Measurements from ENCODE around the gene CRACR2B. TPM values are rescaled to one million over a fixed set of nuclear protein-coding genes. Genes with fewer than 3 reads are reported as not detected.

Gene CRACR2B
- total and polyA plus RNA-seq, 2 of the 13 experiments (the other 11 are each of a cell fraction or from before 2014, with no cell fraction given): 14.9 to 21.0 TPM

DNA sequence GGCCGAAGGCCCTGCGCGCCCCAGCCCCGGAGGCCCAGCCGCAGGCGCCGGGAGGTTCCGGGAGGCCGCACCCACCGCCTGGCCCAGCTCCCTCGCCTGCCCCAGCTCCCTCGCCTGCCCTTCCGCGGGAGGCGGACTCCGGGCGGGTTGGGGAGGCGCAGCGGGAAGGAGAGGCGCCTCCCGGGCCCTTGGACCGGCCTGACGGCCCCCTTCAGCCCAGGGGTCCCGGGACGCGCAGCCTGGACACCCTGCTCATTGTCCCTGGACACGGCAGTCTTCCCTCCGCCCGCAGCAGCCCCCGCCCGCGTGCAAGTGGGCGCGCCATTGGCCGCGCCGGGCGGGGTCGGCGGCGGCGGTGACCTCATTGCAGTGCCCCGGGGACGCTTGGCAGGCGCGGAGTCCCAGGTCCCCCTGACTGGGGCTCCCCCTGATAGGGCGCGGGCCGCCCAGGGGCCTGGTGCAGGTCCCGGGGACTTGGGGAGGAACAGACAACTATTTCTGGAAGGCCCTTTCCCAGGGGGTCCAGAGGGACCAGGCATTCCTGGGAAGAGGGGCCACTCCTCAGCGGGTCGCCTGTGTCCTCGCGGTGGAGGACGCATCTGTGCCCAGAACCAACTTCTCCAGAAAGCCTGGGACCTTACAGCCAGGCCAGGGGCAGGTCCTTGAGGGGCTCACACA is 5.5 kb downstream of the CRACR2B start (continued):
- TF ChIP-seq ZBED4 (CRISPR knock-in tag; IDR thresholded peaks at IDR 0.05; ENCODE audit: borderline replicate concordance): no peak
- TF ChIP-seq SMAD1 (CRISPR knock-in tag; IDR thresholded peaks at IDR 0.05; ENCODE audit: borderline replicate concordance, low read depth): no peak
- no peak for TF ChIP-seq ZNF839 (CRISPR knock-in tag; IDR thresholded peaks at IDR 0.05; ENCODE audit: borderline replicate concordance)
- TF ChIP-seq ATF4 (CRISPR knock-in tag; IDR thresholded peaks at IDR 0.05): no peak
- TF ChIP-seq IKZF4 (CRISPR knock-in tag; IDR thresholded peaks at IDR 0.05; ENCODE audit: borderline replicate concordance, low read depth, not compliant biosample characterization): no peak
- no peak for TF ChIP-seq BATF2 (CRISPR knock-in tag; IDR thresholded peaks at IDR 0.05)
- peak; percentile 45; the same call in 1 of the 2 replicates for TF ChIP-seq ZMAT3 (CRISPR knock-in tag; conservative IDR thresholded peaks at IDR 0.05)
- TF ChIP-seq ZFP1 (CRISPR knock-in tag; IDR thresholded peaks at IDR 0.05): no peak
- TF ChIP-seq ELF1 (CRISPR knock-in tag; IDR thresholded peaks at IDR 0.05): no peak
- TF ChIP-seq ZNF773 (CRISPR knock-in tag; IDR thresholded peaks at IDR 0.05; ENCODE audit: borderline replicate concordance): no peak
- TF ChIP-seq MATR3 (CRISPR knock-in tag; IDR thresholded peaks at IDR 0.05): no peak
- TF ChIP-seq POLR2A (IDR thresholded peaks at IDR 0.05; ENCODE audit: insufficient read depth in 1 of 2, low read depth in 2 of 2, low read length in 2 of 2): no peak; a peak in 1 of 4 replicates
- no peak for TF ChIP-seq FOXK2 (IDR thresholded peaks at IDR 0.05)
- TF ChIP-seq POLR2G (IDR thresholded peaks at IDR 0.05; ENCODE audit: low read depth, low read length): 0 out of 2 replicates have a peak, but pooled peaks have one; percentile 36
- TF ChIP-seq ZNF235 (CRISPR knock-in tag; IDR thresholded peaks at IDR 0.05; ENCODE audit: borderline replicate concordance): no peak
- TF ChIP-seq HDAC6 (IDR thresholded peaks at IDR 0.05; ENCODE audit: low read depth, low read length): no peak
- TF ChIP-seq KMT2B (CRISPR knock-in tag; IDR thresholded peaks at IDR 0.05): no peak
- no peak for TF ChIP-seq ZNF749 (CRISPR knock-in tag; IDR thresholded peaks at IDR 0.05; ENCODE audit: borderline replicate concordance)
- TF ChIP-seq, protein P1, sequence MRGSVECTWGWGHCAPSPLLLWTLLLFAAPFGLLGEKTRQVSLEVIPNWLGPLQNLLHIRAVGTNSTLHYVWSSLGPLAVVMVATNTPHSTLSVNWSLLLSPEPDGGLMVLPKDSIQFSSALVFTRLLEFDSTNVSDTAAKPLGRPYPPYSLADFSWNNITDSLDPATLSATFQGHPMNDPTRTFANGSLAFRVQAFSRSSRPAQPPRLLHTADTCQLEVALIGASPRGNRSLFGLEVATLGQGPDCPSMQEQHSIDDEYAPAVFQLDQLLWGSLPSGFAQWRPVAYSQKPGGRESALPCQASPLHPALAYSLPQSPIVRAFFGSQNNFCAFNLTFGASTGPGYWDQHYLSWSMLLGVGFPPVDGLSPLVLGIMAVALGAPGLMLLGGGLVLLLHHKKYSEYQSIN (CRISPR knock-in tag; IDR thresholded peaks at IDR 0.05; ENCODE audit: borderline replicate concordance): no peak
- no peak for TF ChIP-seq ELK4 (CRISPR knock-in tag; IDR thresholded peaks at IDR 0.05; ENCODE audit: borderline replicate concordance)

Measured in HepG2 (cell line).